ENCODE data around the gene PCYT1A. TPM values are rescaled to one million over a fixed set of nuclear protein-coding genes. Genes with fewer than 3 reads are reported as not detected.
A peak's percentile ranks its signal among the peaks of the same experiment; 100 is the strongest.

The PCYT1A gene
- total RNA-seq, 1 experiment from 2014 or later, result 64.6 TPM

DNA sequence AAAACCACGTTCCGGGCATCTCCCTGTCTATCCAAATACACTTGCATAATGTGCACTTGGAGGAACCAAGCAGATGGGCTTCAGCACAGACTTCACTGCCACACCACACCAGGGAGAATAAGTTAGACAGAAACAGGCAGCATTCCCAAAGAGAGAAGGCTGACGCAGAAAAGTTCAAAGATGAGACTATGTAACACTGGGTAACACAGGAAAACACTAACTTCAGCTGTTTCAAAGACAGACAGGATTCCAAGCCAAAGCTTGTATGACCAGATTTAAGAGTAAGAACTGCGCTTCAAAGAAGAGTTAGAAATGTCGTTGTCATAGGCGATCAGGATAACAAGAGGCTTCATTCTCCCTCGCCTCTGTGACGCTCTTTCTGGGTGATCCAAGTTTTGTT, 51.3 kb downstream of the PCYT1A start:
- no peak for DNase-seq (ENCODE audit: low read depth)

DNA sequence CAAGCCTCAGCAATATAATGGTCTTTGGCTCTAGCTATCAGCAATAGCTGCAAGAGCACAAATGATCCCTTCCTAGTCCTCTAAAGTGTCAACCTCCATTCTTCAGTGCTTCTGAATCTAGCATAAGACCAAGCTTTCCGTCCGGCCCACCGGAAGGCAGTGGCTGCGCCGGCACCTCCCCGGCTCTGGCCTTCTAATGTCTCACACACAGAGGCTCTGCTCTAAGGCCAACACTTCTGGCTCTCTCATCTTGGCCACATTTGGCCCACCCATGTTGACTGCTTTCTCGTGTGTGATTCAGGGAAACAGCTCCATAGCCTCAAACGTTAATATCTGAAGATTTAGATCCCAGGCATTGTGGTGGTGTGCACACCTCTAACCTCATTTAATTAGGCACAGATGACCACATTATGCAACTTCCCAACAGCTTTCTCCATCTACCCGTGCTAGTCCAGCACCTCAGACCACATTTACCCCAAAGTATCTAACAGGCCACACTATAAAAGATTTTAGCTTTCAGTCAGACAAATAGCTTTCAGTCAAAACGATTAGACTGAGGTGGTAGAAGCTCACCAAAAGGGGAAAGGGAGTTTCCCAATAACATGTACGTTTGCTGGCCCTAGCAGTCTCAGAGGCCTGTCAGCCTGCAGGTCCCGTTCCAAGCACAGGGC, 51.9 kb downstream of the PCYT1A start:
- no peak for DNase-seq (ENCODE audit: low read depth)

DNA sequence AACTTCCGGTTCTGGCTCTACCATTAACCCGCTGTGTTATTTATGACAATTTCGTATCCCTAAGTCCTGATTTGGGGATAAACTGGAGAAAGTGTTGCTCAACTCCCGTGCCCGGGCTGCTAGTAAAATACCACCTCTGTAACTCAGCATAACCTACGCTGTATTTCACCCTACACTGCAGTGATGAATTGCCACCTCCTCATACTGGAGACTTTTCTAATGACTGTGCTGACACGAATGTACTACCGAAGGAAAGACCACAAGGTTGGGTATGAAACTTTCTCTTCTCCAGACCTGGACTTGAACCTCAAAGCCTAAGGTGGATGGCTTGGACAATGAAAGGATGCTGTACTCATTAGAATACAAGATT, 54.7 kb downstream of the PCYT1A start:
- DNase-seq (ENCODE audit: low read depth), result no peak

DNA sequence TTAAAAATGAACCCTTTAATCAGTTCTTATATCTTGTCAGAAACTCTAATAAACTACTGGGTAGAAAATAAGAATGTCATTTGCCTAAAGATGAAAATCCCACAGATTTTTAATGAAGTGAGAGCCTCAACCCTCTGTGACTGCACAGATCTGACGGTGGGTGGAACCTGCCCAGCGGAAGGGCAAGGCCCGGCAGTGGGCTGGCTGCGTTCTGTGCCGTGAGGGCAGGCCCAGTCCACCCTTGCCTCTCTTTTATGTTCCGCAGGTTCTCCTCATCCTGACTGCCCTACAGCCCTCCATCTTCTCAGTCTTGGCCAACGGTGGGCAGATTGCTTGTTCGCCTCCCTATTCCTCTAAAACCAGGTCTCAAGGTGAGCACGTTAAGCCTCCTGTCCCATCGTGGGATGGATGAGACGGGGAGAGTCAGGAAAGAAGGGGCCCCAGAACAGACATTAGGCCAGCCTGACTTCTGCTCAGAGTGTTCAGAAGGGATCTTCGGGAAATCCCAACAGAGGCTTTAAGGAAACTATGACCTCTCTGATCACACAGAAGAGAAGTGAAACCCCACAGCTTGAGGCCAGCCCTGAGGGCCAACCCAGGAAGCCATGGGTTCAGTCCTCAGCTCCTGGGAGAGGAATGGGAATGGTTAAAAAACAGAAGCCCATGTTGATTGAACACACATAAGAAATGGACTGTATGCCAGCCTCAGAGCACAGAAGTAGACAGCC, 55.2 kb downstream of the PCYT1A start:
- no peak for DNase-seq (ENCODE audit: low read depth)

DNA sequence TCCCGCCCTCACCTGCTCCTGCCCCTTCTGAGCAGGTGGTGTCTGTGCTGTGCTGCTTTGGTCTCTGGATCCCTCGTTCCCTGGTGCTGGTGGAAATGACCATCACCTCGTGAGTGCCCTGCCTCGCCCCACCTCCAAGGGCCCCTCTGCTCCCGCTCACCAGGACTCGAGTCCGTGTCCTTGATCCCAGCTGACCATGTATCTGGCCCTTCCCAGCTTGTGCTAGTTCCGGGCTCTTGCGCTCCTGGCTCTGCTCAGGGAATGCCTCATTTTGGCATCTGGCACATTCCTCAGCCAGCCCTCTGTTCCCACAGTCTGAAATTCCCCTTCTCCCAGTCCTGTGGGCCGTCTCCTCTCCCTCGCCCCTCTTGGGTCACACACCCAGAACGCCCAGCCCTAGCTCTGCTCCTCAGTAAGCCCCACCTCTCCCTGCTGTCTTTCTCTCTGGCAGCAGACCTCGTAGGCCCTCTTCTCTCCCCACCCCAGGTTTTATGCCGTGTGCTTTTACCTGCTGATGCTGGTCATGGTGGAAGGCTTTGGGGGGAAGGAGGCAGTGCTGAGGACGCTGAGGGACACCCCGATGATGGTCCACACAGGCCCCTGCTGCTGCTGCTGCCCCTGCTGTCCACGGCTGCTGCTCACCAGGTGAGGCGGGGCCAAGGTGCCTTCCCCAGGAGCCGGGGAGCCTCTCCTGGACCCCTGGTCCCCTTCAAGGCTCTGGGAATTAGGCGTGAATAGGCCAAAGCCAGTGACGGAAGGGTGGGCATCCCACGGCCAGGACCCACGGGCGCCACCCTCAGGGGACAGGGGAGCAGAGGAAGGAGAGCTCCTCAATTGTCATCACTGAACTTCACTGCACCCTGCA, 59.7 kb downstream of the PCYT1A start:
- peak; percentile 23 for DNase-seq (ENCODE audit: low read depth)

DNA sequence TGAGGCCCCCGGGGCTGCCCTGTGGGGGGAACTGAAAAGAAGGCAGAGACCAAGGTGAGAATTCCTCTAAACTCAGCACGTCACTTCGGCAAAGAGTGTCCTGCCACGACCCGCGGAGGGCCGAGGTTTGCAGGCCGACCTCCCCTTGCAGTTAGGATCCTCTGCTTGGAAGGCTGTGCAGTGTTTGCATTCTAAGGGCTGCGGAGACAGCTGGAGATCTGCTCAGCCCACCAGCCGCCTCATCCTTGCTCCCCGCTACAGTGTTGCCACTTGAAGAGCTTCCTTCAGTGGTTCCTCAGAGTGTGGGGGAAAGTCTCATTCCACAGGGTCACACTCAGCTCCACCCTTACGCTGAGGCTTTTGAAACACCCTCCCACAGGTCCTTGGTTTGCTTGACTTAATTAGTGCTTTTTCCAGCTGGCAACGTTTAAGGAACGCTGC, 60.4 kb downstream of the PCYT1A start:
- DNase-seq (ENCODE audit: low read depth), result no peak

DNA sequence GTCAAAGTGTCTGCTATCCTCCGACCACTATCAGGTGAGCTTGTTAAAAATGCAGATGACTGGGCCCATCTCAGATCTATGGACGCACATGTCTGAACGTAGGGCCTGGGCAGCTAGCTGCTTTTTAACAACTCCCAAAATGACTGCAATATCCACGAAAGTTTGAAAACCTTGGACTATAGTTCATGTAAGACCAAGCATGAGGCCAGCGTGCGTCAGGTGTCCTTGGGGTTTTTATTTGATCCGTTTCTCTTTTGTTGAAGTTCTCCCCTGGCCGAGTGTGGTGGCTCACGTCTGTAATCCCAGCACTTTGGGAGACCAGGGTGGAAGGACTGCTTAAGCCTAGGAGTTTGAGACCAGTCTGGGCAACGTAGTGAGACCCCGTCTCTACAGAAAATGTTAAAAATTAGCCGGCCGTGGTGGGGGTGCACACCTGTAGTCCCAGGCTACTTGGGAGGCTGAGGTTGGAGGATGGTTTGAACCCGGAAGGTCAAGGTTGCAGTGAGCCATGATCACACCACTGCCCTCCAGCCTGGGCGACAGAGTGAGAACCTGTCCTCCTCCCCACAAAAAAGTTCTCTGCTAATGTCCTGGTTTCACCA, 61.7 kb downstream of the PCYT1A start:
- DNase-seq (ENCODE audit: low read depth), result no peak

DNA sequence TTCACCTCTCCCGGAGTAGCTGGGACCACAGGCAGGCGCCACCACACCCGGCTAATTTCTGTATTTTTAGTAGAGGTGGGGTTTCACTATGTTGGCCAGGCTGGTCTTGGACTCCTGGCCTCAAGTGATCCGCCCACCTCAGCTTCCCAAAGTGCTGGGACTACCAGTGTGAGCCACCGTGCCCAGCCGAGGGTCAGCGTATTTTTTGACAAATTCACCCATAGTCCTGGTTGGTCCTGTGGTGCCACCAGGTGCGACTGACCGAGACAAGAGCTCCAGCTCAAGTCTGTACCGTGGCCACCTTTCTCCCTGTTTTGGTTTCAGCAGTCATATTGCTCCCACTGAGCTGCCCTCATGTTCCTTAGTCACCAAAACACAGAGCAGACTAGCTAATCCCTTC, 62.4 kb downstream of the PCYT1A start:
- no peak for DNase-seq (ENCODE audit: low read depth)

DNA sequence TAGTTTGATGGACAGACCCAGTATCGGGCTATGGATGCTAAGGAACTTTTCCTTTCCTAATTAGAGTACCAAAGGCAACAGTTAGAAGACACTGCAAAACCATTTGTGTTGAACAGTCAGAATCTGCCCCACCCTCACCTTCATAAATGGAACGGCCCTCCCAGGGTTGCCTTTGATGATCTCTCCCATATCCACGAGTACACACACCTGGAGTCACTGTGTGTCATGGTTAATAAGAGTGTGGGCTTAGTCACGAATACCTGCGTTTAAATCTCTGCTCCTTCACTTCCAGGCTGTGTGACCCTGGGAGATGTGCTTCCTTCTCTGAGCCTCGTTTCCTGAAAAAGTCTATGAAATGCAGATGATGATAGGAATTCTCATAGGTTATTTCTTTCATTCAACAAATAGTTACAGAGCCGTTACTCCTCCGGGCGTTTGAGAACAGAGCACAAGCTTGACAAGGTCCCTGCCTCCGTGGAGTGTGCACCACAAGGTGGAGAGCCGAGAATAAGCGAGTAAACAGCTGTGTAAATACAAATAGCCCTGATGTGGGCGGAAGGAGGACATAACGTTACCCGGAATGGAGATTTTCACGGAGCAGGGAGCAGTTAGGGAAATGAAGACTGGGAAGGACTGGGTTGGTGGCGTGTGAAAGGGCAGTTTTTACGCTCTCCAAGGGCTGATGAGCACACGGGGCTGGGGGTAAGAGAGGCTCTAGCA, 64.5 kb downstream of the PCYT1A start:
- DNase-seq (ENCODE audit: low read depth), result no peak

DNA sequence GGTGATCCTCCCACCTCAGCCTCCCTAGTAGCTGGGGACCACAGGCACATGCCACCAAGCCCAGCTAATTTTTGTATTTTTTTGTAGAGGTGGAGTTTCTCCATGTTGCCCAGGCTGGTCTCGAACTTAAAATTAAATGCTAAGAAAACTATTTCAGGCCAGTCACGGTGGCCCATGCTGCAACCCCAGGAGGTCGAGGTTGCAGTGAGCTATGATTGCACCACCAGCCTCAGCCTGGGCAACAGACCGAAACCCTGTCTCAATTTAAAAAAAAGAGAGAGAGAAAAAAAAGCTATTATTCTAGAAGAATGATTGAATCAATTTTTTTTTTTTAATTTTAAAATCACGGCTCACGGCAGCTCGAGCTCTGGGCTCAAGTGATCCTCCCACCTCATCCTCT, 66.5 kb downstream of the PCYT1A start:
- DNase-seq (ENCODE audit: low read depth), result no peak

DNA sequence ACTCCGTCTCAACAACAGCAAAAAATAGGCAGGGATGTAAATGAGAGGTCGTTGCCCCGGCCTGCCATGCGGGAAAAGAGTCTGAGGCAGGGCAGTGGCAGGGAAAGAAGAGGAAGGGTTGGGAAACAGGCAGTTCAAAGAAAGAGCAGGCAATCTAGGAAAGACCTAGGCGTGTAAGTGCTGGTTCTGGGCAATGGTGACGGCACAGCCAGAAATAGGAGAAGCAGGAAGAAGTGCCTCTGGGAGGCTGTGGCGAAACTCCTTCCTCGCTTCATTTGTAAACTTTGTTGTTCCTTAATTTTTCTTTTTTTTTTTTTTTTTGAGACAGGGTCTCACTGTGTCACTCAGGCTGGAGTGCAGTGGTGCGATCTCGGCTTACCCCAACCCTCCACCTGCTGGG, 66.9 kb downstream of the PCYT1A start:
- DNase-seq (ENCODE audit: low read depth), result no peak

DNA sequence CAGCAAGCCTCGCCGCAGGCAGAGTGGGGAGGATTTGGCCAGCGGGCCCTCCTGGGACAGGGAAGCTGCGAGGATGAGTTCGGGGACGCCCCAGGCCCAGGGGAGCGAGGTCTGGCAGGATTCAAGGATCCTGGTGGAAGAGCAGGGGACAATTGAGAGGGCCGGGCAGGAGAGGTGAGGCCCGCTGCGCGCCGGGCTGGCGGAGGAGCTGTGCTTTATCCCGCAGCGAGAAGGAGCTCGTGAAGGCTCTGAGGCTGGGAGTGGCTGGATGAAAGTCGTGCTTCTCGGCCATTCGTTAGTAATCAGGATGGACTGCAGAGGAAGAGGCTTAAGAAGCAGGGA, 67.6 kb downstream of the PCYT1A start:
- DNase-seq (ENCODE audit: low read depth), result no peak

DNA sequence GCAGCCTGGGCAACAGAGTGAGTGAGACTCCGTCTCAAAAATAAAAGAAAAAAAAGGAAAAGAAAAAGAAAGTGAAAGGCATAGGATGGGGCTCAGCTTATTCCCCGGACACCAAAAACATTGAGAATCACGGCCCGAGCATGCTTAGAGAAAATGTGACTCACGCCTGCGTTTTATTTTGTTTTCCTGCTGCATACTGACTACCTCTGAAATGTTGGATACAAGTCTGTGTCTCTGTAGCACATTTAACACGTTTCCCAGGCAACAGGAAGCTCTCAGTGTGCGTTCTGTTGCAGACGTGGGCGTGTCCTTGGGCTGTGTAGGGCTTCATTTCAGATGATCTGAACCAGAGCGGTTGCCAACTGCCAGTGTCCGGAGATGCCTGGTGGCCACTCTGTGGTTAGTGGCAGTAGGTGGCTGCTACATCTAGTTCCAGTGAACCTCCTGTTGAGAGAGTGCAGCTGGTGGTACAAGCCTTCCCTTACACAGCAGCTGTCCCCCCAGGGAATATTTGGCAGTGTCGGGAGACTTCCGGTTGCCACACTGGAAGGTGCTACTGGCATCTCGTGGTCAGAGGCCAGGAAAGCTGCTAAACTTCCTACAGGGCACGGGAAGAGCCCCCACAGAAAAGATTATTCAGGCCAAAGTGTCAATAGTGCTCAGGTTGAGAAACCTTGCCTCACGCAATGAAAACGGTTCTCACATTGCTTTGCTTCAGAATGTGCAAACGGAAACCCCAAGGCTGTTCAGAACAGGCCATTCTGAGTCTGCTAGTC, 68.1 kb downstream of the PCYT1A start:
- peak; percentile 93 for DNase-seq (ENCODE audit: low read depth)

DNA sequence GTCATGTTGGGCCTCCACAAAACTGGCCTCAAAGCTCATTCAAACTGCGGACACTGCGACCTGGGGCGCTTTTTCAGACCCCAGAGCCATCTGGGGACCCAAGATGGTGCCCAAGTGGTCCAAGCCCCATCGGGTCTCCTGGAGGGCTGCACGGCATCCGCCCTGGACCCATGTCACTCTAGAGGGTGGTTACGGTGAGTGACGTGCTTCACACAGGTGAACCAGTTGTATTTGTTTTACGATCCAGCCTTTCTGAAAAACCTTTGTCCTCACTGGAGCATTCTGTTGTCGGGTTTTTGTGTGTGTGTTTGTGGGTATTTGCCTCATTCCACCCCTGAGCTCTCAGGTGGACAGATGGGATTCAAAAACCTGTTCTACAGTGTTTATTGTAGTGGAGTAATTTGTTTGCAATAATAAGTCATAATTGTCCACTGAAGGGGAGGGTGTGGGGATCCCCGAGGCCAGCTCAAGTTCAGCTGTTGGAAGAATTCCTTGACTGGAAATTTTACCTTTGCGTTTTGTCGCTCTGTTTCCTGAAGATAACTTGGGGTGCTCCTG, 69.3 kb downstream of the PCYT1A start:
- no peak for DNase-seq (ENCODE audit: low read depth)

DNA sequence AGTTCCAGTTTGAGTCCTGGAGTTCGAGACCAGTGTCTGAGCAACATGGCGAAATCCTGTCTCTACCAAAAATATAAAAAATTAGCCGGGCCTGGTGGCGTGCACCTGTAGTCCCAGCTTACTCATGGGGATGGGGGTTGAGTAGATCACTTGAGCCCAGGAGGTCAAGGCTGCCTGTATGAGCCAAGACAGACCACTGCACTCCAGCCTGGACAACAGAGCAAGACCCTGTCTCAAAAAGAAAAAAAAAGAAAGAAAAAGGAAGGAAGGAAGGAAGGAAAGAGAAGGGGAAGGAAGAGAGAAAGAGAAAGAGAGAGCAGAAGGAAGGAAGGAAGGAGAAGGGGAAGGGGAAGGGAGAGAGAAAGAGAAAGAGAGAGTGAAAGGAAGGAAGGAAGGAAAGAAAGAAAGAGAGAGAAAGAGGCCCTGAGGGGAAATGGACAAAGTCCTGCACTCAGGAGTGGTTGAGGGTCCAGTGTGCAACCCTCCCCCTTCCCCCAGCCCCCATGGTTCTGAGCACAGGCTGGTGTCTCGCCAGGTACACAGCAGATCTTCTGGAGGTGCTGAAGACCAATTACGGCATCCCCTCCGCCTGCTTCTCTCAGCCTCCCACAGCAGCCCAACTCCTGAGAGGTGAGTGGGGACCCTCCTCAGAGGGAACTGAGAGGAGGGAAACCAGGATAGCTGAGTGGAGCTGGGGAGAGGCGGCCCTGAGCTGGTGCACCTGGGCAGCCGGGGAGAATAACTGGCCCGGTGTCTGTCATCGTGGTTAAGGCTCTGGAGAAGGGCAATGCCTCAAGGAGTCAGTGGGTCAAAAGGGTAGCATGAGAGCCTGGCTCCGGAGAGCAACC, 70.0 kb downstream of the PCYT1A start:
- no peak for DNase-seq (ENCODE audit: low read depth)

DNA sequence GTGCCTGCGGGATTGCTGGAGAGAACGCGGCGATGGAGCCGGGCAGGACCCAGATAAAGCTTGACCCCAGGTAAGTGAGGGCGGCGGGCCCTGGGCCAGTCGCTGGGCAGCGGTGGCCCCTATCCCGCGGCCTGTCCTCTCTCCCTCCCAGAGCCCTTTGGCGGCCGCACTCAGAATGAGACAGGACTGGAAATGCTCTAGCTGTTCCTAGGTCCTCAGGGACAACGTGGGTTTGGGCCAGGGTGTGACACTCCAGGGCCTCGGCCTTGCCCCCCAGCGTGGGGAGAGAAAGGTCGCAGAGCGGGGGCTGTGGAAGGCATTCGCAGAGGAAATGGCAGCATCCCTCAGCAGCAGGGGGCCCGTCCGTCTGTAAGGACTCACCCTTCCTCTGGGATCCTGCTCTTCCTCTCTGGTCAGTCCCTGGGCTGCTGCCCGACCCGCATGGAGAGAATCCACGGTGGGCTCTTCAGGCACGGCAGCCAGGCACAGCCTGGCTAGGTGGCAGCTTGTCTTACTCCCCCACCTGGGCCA, 70.8 kb downstream of the PCYT1A start:
- DNase-seq (ENCODE audit: low read depth), result no peak

DNA sequence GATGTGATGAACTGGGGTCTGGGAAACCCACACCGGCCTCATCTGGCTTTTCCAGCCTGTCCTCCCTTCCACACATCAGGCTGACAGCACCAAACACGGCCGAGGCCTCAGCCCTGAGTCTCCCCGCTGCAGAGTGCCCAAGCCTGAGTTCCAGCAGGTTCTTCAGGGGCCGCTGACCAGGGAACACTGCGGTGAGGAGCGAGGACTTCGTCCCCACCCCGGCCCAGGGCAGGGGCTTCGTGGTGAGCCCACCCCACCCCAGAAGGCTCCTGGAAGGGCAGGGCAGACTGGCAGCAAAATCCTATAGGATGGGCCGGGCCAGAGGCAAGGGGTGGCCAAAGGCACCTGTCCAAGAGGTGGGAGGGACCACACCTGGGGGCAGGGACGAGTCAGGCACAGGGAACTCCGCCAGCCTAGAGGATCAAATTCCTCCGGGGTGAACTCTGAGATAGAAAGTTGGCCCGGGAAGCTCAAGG, 71.4 kb downstream of the PCYT1A start, which contains the start of gene SLC51A:
Gene SLC51A (plus strand): TSS at position 446 of the 476 bp plus-strand sequence. CDS start 179 bp downstream, outside the sequence.
- DNase-seq (ENCODE audit: low read depth), result no peak

DNA sequence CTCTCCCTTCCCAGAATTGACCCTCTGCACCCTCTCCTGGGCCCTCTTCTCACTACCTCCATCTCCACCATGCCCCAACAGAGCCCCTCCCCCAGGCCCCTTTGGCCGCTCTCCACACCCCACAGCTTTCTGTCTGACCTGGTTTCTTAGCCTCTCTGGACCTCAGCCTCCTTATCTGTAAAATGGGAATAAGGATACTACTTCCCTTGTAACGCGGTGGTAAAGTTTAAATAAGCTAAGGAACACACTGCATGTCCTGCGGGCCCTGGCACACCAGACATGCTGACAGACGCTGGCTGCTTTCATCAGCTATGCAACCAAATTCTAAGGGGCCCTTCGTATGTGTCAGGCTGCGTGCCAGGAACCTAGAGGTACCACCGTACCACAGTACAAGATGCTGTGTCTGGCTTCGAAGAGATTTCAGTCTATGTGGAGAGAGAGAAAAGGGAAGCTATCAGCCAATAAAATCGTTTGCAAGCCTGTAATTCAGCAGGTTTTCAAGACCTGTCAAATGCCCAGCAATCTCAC, 72.0 kb downstream of the PCYT1A start:
- no peak for DNase-seq (ENCODE audit: low read depth)
